GM12878 (cell line): ENCODE results near the gene MEIKIN. TPM values are rescaled to one million over a fixed set of nuclear protein-coding genes. Genes with fewer than 3 reads are reported as not detected.

ENCODE experiments used
- ATAC-seq: fragments of 200-7000 bp; cut with Tn5 transposase; 3 replicates; pipeline ENCODE4 v1.9.1; 2020; ENCODE audit warnings: mild to moderate bottlenecking, moderate library complexity
- BruUV-seq: library from RNA; stranded (reverse); fragments of 400-500 nt; replicated peaks from 2 replicates; lab custom pipeline; 2021; lab: Mats Ljungman, UMichigan
- CTCF ChIA-PET: fragments of 300-600 bp; sonication (Branson Sonifier 250); formaldehyde crosslinking; extraction: SDS; loops from one replicate; lab custom pipeline; 2021; ENCODE audit warnings: inconsistent platforms; lab: Yijun Ruan, JAX
- POLR2A ChIA-PET: fragments of 350-600 bp; formaldehyde crosslinking; extraction: SDS; loops from one replicate; lab custom pipeline; 2021; ENCODE audit warnings: inconsistent platforms; lab: Charles Lee
- RAD21 ChIA-PET: fragments of 300-600 bp; sonication (Branson Sonifier 250); formaldehyde crosslinking; loops from one replicate; lab custom pipeline; 2023; ENCODE audit warnings: antibody characterized with exemption; ENCODE audit not compliant: unreplicated experiment; lab: Charles Lee
- SMC1A ChIA-PET: fragments of 300-600 bp; sonication (Branson Sonifier 250); formaldehyde crosslinking; loops from one replicate; lab custom pipeline; 2023; ENCODE audit not compliant: unreplicated experiment, uncharacterized antibody; lab: Charles Lee
- DNase-seq: peaks from one replicate; pipeline ENCODE4 v3.0.0-alpha.2; 2011; ENCODE audit warnings: low read depth, low spot score
- FAIRE-seq: peaks from 3 replicates; lab custom pipeline; 2011; peaks lifted over from hg19 to GRCh38; lab: Jason Lieb, UNC
- H2AFZ ChIP-seq: 2 replicates; pipeline ENCODE4 v1.6.0; 2011; ENCODE audit warnings: low read depth, low read length, control low read depth; ENCODE audit not compliant: control insufficient read depth
- H3K27ac ChIP-seq: 2 replicates; pipeline ENCODE4 v1.5.1; 2011; ENCODE audit warnings: control low read depth; ENCODE audit not compliant: control insufficient read depth, insufficient read depth
- H3K27me3 ChIP-seq, 2 experiments: replicated peaks in 1 of 2; 2 replicates each; pipeline versions ENCODE4 v1.6.0 to v1.6.1; 2011; ENCODE audit warnings: low read length in 1 of 2; ENCODE audit not compliant: control insufficient read depth in 2 of 2, insufficient read depth in 2 of 2
- H3K36me3 ChIP-seq, 2 experiments: 2 replicates each; pipeline ENCODE4 v1.5.1; 2011; ENCODE audit warnings: low read length in 1 of 2; ENCODE audit not compliant: control insufficient read depth in 2 of 2, insufficient read depth in 2 of 2
- H3K4me1 ChIP-seq: 2 replicates; pipeline ENCODE4 v1.6.1; 2011; ENCODE audit warnings: mild to moderate bottlenecking, low read length, moderate library complexity, mixed read lengths; ENCODE audit not compliant: control insufficient read depth, insufficient read depth
- H3K4me2 ChIP-seq: 2 replicates; pipeline ENCODE4 v1.6.0; 2011; ENCODE audit warnings: control low read depth; ENCODE audit not compliant: control insufficient read depth, insufficient read depth
- H3K4me3 ChIP-seq: fragments of 200-600 bp; sonication (generic); 2 replicates; pipeline ENCODE4 v1.5.1; 2016
- H3K79me2 ChIP-seq: 2 replicates; pipeline ENCODE4 v1.6.0; 2011; ENCODE audit warnings: low read length; ENCODE audit not compliant: control insufficient read depth, insufficient read depth
- H3K9ac ChIP-seq: 2 replicates; pipeline ENCODE4 v1.8.0; 2011; ENCODE audit warnings: low read length, control low read depth, mixed read lengths; ENCODE audit not compliant: control insufficient read depth, insufficient read depth
- H3K9me3 ChIP-seq: replicated peaks from 3 replicates; pipeline ENCODE4 v1.5.1; 2011; ENCODE audit warnings: mild to moderate bottlenecking, low read length; ENCODE audit not compliant: control insufficient read depth, insufficient read depth
- H4K20me1 ChIP-seq: 2 replicates; pipeline ENCODE4 v1.6.0; 2011; ENCODE audit not compliant: control insufficient read depth, insufficient read depth
- CREM ChIP-seq: IDR thresholded peaks from 2 replicates; pipeline ENCODE4 v1.6.1; 2014; ENCODE audit warnings: antibody characterized with exemption, low read depth
- FOS ChIP-seq: IDR thresholded peaks from 3 replicates; pipeline ENCODE4 v1.6.1; 2011; ENCODE audit warnings: borderline replicate concordance; ENCODE audit not compliant: insufficient read length; ENCODE audit errors: extremely low read depth
- FOXK2 ChIP-seq: fragments of 450-650 bp; IDR thresholded peaks from 2 replicates; pipeline ENCODE4 v1.6.1; 2017; ENCODE audit warnings: mild to moderate bottlenecking, moderate library complexity
- FOXM1 ChIP-seq: IDR thresholded peaks from 2 replicates; pipeline ENCODE4 v1.6.1; 2012; ENCODE audit warnings: low read depth, mild to moderate bottlenecking, inconsistent platforms, low read length, moderate library complexity
- KAT2A ChIP-seq: conservative IDR thresholded peaks from 2 replicates; pipeline ENCODE4 v1.6.1; 2011; ENCODE audit warnings: low read depth, low read length; ENCODE audit not compliant: control insufficient read depth
- MTA2 ChIP-seq: fragments of 450-650 bp; IDR thresholded peaks from 2 replicates; pipeline ENCODE4 v1.6.1; 2016; ENCODE audit warnings: low read depth, mild to moderate bottlenecking, moderate library complexity
- MTA3 ChIP-seq: IDR thresholded peaks from 2 replicates; pipeline ENCODE4 v1.6.1; 2012; ENCODE audit warnings: low read length, inconsistent platforms, borderline replicate concordance
- MYC ChIP-seq: IDR thresholded peaks from 2 replicates; pipeline ENCODE4 v1.6.1; 2011; ENCODE audit warnings: mild to moderate bottlenecking, low read length, moderate library complexity, inconsistent platforms; ENCODE audit not compliant: insufficient read depth, insufficient replicate concordance, insufficient read length, severe bottlenecking
- SREBF1 ChIP-seq: IDR thresholded peaks from 2 replicates; pipeline ENCODE4 v1.6.1; 2012; ENCODE audit warnings: mild to moderate bottlenecking, low read length
- SUPT20H ChIP-seq: IDR thresholded peaks from 2 replicates; pipeline ENCODE4 v1.6.1; 2011; ENCODE audit warnings: low read depth, mild to moderate bottlenecking, low read length, moderate library complexity, borderline replicate concordance; ENCODE audit not compliant: control insufficient read depth
- TCF7 ChIP-seq: IDR thresholded peaks from 2 replicates; pipeline ENCODE4 v1.6.1; 2014; ENCODE audit warnings: antibody characterized with exemption, borderline replicate concordance
- YY1 ChIP-seq: IDR thresholded peaks from 2 replicates; pipeline ENCODE4 v1.6.1; 2011; ENCODE audit warnings: low read depth, mild to moderate bottlenecking, low read length
- ZNF384 ChIP-seq: IDR thresholded peaks from 2 replicates; pipeline ENCODE4 v1.6.1; 2012; ENCODE audit warnings: low read depth, mild to moderate bottlenecking, low read length, improper control_type of control experiment, borderline replicate concordance
- ZZZ3 ChIP-seq: IDR thresholded peaks from 2 replicates; pipeline ENCODE4 v1.6.1; 2011; ENCODE audit warnings: low read depth; ENCODE audit not compliant: control insufficient read depth, insufficient read length
- WGBS: methylation state at CpG from one replicate; pipeline ENCODE4 v1.1.6; 2016; ENCODE audit warnings: low lambda C conversion rate; ENCODE audit not compliant: insufficient replicate concordance, insufficient coverage; ENCODE audit errors: missing lambda C conversion rate; 5-methylcytosine and 5-hydroxymethylcytosine counted together
- in situ Hi-C: fragments of 300-500 bp; cut with MboI; formaldehyde crosslinking; loops from 9 replicates; pipeline ENCODE4 v1.14.3; 2018; ENCODE audit warnings: mixed read lengths
- intact Hi-C: fragments of 100-400 bp; cut with micrococcal nuclease; formaldehyde crosslinking; loops from one replicate; pipeline ENCODE4 v1.14.2; 2022; ENCODE audit not compliant: unreplicated experiment
- polyA plus RNA-seq, 11 experiments: library from polyadenylated mRNA; depleted of rRNA in 4 of 11; unstranded in 6 of 11; stranded (reverse) in 5 of 11; fragments of >200 nt; fragmentation: Nextera tagmentation in 4 of 11; fragmentation: Illumina TruSeq in 1 of 11; extraction: Ambion mirVana in 4 of 11; extraction: Trizol in 1 of 11; gene quantifications; 1 replicate in 1 of 11; 2 replicates in 10 of 11; pipeline versions ENCODE4 v1.2.1 to v1.2.3, GENCODE V29; 2011 to 2016; ENCODE audit warnings: inconsistent platforms in 2 of 11, missing spikeins in 2 of 11, low read depth in 1 of 11
- total RNA-seq, 4 experiments: library from RNA; depleted of rRNA in 3 of 4; stranded (reverse); fragments of >200 nt in 3 of 4; fragmentation: Illumina TruSeq in 1 of 4; extraction: Trizol in 1 of 4; gene quantifications; 2 replicates each; pipeline versions ENCODE4 v1.2.1 to v1.2.3, GENCODE V29; 2013 to 2021
- TF ChIP-seq, protein P1 (sequence below): fragments of 450-650 bp; IDR thresholded peaks from 2 replicates; pipeline ENCODE4 v1.6.1; 2014; ENCODE audit warnings: mild to moderate bottlenecking
- TF ChIP-seq, protein P2 (sequence below): IDR thresholded peaks from 2 replicates; pipeline ENCODE4 v1.6.1; 2012; ENCODE audit warnings: low read depth, low read length, improper control_type of control experiment
- TF ChIP-seq, protein P3 (sequence below): IDR thresholded peaks from 2 replicates; pipeline ENCODE4 v1.6.1; 2011; ENCODE audit warnings: borderline replicate concordance, low read depth, mild to moderate bottlenecking, moderate library complexity, low read length; ENCODE audit not compliant: insufficient read depth, poor library complexity, severe bottlenecking
- TF ChIP-seq, protein P4 (sequence below): fragments of 450-650 bp; IDR thresholded peaks from 2 replicates; pipeline ENCODE4 v1.6.1; 2017; ENCODE audit warnings: mild to moderate bottlenecking, moderate library complexity

Gene MEIKIN
- total and polyA plus RNA-seq, 10 of the 15 experiments (the other 5 are each of a cell fraction or from before 2014, with no cell fraction given) = not detected

DNA sequence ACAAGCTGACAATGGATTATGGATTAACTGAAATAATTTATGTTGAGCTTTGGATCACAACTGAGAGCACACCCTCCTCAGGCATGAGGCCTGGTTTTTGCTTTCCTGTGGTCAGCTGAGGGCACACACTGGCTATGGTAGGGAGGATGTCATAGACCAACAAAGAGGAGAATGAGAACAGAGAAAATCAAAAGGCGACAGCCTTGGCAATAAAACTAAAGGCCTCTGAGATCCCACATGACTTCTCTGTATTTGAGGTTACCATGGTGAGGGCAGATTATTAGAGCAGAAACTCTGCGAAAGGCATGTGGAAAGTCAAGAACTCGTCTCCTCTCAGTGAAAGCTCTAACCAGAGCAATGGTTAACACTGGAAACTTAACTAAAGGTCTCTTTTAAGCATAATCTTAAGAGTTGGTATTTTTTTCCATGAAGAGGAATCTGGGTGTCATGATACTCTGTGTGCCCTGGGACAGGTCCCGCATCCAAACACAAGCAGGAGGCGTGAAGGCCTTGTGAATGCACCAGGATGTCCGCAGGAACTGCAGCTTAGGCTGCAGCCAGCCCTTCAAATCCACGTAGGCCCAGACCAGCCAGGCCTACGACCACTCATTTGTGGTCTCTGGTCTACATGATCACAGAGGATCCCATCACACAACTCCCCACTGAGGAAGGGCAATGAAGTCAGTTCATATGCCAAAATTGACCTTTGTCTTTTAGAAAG, 12.4 kb upstream of the MEIKIN start:
- no peaks in the 10 kb centered on the region for H4K20me1 ChIP-seq
- no peaks in the 10 kb centered on the region for H3K79me2 ChIP-seq
- H3K27ac ChIP-seq = no peak overlapping the region
- no peaks in the 10 kb centered on the region for H3K9me3 ChIP-seq
- ChIA-PET POLR2A (no interaction called here), CTCF (interaction anchor here (0.9 kb wide), 1 partner anchor 368 kb away, joined by 4 read pairs; no protein-coding TSS in a partner anchor), SMC1A (interaction anchor here (0.7 kb wide), 1 partner anchor 10 kb away, joined by 3 read pairs; no protein-coding TSS in a partner anchor), RAD21 (no interaction called here)
- no peaks in the 10 kb centered on the region for H3K4me1 ChIP-seq
- H3K4me3 ChIP-seq = no peak overlapping the region
- no TSS peak for BruUV-seq
- H3K36me3 ChIP-seq = no peaks in the 10 kb centered on the region
- ATAC-seq = no peak
- intact Hi-C loops (no loop called here), in situ Hi-C loops (no loop called here)
- no peak overlapping the region for H3K9ac ChIP-seq
- no peaks in the 10 kb centered on the region for H3K27me3 ChIP-seq
- no peak for DNase-seq
- WGBS = 68% methylated on average over 8 of the region's 8 CpGs
- no peak overlapping the region for H3K4me2 ChIP-seq
- H2AFZ ChIP-seq = no peak overlapping the region
- no peak for FAIRE-seq
- TF ChIP-seq, protein P1, sequence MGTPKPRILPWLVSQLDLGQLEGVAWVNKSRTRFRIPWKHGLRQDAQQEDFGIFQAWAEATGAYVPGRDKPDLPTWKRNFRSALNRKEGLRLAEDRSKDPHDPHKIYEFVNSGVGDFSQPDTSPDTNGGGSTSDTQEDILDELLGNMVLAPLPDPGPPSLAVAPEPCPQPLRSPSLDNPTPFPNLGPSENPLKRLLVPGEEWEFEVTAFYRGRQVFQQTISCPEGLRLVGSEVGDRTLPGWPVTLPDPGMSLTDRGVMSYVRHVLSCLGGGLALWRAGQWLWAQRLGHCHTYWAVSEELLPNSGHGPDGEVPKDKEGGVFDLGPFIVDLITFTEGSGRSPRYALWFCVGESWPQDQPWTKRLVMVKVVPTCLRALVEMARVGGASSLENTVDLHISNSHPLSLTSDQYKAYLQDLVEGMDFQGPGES = no peak
- TF ChIP-seq KAT2A (no peak), TCF7 (no peak), SUPT20H (no peak), FOXM1 (no peak), ZZZ3 (no peak), CREM (no peak), YY1 (no peak), FOXK2 (no peak), MYC (no peak), MTA2 (no peak), SREBF1 (no peak), ZNF384 (no peak), FOS (no peak), MTA3 (no peak)
- TF ChIP-seq, protein P2, sequence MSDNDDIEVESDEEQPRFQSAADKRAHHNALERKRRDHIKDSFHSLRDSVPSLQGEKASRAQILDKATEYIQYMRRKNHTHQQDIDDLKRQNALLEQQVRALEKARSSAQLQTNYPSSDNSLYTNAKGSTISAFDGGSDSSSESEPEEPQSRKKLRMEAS = no peak
- TF ChIP-seq, protein P3, sequence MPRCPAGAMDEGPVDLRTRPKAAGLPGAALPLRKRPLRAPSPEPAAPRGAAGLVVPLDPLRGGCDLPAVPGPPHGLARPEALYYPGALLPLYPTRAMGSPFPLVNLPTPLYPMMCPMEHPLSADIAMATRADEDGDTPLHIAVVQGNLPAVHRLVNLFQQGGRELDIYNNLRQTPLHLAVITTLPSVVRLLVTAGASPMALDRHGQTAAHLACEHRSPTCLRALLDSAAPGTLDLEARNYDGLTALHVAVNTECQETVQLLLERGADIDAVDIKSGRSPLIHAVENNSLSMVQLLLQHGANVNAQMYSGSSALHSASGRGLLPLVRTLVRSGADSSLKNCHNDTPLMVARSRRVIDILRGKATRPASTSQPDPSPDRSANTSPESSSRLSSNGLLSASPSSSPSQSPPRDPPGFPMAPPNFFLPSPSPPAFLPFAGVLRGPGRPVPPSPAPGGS = no peak
- TF ChIP-seq, protein P4, sequence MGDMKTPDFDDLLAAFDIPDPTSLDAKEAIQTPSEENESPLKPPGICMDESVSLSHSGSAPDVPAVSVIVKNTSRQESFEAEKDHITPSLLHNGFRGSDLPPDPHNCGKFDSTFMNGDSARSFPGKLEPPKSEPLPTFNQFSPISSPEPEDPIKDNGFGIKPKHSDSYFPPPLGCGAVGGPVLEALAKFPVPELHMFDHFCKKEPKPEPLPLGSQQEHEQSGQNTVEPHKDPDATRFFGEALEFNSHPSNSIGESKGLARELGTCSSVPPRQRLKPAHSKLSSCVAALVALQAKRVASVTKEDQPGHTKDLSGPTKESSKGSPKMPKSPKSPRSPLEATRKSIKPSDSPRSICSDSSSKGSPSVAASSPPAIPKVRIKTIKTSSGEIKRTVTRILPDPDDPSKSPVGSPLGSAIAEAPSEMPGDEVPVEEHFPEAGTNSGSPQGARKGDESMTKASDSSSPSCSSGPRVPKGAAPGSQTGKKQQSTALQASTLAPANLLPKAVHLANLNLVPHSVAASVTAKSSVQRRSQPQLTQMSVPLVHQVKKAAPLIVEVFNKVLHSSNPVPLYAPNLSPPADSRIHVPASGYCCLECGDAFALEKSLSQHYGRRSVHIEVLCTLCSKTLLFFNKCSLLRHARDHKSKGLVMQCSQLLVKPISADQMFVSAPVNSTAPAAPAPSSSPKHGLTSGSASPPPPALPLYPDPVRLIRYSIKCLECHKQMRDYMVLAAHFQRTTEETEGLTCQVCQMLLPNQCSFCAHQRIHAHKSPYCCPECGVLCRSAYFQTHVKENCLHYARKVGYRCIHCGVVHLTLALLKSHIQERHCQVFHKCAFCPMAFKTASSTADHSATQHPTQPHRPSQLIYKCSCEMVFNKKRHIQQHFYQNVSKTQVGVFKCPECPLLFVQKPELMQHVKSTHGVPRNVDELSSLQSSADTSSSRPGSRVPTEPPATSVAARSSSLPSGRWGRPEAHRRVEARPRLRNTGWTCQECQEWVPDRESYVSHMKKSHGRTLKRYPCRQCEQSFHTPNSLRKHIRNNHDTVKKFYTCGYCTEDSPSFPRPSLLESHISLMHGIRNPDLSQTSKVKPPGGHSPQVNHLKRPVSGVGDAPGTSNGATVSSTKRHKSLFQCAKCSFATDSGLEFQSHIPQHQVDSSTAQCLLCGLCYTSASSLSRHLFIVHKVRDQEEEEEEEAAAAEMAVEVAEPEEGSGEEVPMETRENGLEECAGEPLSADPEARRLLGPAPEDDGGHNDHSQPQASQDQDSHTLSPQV = no peak
